ENCODE data around the gene NLRX1.

- no peak for TF ChIP-seq CTCF (IDR thresholded peaks at IDR 0.05)
- no peak for TF ChIP-seq POLR2A (IDR thresholded peaks at IDR 0.05)
These were observed 12.0 kb upstream of the NLRX1 start for GRCh38 chr11:119156496-119156895.
